HFFc6 (cell line): ENCODE measurements around the gene CEP250. TPM values are rescaled to one million over a fixed set of nuclear protein-coding genes. Genes with fewer than 3 reads are reported as not detected.

ENCODE experiments used
- DNase-seq: peaks from one replicate; pipeline ENCODE4 v3.0.0-alpha.2; 2018
- H3K27ac Mint-ChIP-seq: 2 replicates; pipeline ENCODE4 v1.8.0; 2020; ENCODE audit warnings: mild to moderate bottlenecking, mixed read lengths
- H3K27me3 Mint-ChIP-seq: 2 replicates; pipeline ENCODE4 v1.8.0; 2021; ENCODE audit warnings: mild to moderate bottlenecking, moderate library complexity, mixed read lengths; ENCODE audit not compliant: insufficient read depth
- H3K36me3 Mint-ChIP-seq: 2 replicates; pipeline ENCODE4 v1.8.0; 2021; ENCODE audit warnings: low read depth, mixed read lengths
- H3K4me1 Mint-ChIP-seq: 2 replicates; pipeline ENCODE4 v1.8.0; 2020; ENCODE audit warnings: low read depth, mixed read lengths
- H3K4me3 Mint-ChIP-seq: 2 replicates; pipeline ENCODE4 v1.8.0; 2020; ENCODE audit warnings: mild to moderate bottlenecking, moderate library complexity, mixed read lengths
- H3K9me3 Mint-ChIP-seq: 2 replicates; pipeline ENCODE4 v1.8.0; 2020; ENCODE audit warnings: mild to moderate bottlenecking, mixed read lengths
- CTCF ChIP-seq: fragments of 200-600 bp; sonication (generic); IDR thresholded peaks from 2 replicates; pipeline ENCODE4 v1.5.0; 2021; ENCODE audit warnings: antibody characterized with exemption, mild to moderate bottlenecking
- total RNA-seq, 6 experiments: library from RNA; stranded (reverse); fragmentation: NEBNext Ultra II Directional; extraction: Animal tissue kit (Norgen Biotek cat#: 25700); gene quantifications; 2 replicates in 1 of 6; 3 replicates in 5 of 6; pipeline ENCODE4 v1.2.3, GENCODE V29; 2021

The CEP250 gene
- total RNA-seq, 6 experiments from 2014 or later = 18.3 to 26.3 (median 22.9) TPM

- peaks cover 13% of the 10 kb centered on the region; the same call in 1 of the 2 replicates for H3K36me3 Mint-ChIP-seq
These were observed 11.5 kb downstream of the CEP250 start for GRCh38 chr20:35466856-35467255.

GRCh38 chr20:35467339-35468224 is 12.2 kb downstream of the CEP250 start:
- H3K27ac Mint-ChIP-seq = peak overlapping the region; percentile 29; the same call in 1 of the 2 replicates
- H3K36me3 Mint-ChIP-seq = peaks cover 13% of the 10 kb centered on the region; the same call in 1 of the 2 replicates
- no peak overlapping the region; the same call in 1 of the 2 replicates for H3K4me3 Mint-ChIP-seq
- peaks cover 1% of the 10 kb centered on the region for H3K27me3 Mint-ChIP-seq
- peak; percentile 27 for DNase-seq
- H3K9me3 Mint-ChIP-seq = no peaks in the 10 kb centered on the region
- peaks cover 17% of the 10 kb centered on the region for H3K4me1 Mint-ChIP-seq
- TF ChIP-seq CTCF = no peak

More at GRCh38 chr20:35466856-35467255, 11.5 kb downstream of the CEP250 start:
- no peak overlapping the region for H3K27ac Mint-ChIP-seq
- no peak overlapping the region for H3K4me3 Mint-ChIP-seq
- TF ChIP-seq CTCF = no peak
- DNase-seq = no peak
- peaks cover 1% of the 10 kb centered on the region for H3K27me3 Mint-ChIP-seq
- H3K9me3 Mint-ChIP-seq = no peaks in the 10 kb centered on the region
- H3K4me1 Mint-ChIP-seq = peaks cover 17% of the 10 kb centered on the region

- no peak overlapping the region for H3K4me3 Mint-ChIP-seq
These were observed 13.4 kb downstream of the CEP250 start for GRCh38 chr20:35468671-35469334.

GRCh38 chr20:35472209-35472608 is 16.8 kb downstream of the CEP250 start:
- Mint-ChIP-seq H3K36me3 (peaks cover 3% of the 10 kb centered on the region; the same call in 1 of the 2 replicates), H3K4me3 (no peak overlapping the region), H3K27ac (no peak overlapping the region), H3K27me3 (peaks cover 1% of the 10 kb centered on the region), H3K4me1 (peaks cover 14% of the 10 kb centered on the region), H3K9me3 (no peaks in the 10 kb centered on the region)
- no peak for DNase-seq
- no peak for TF ChIP-seq CTCF

More at GRCh38 chr20:35468671-35469334, 13.4 kb downstream of the CEP250 start:
- peaks cover 17% of the 10 kb centered on the region for H3K4me1 Mint-ChIP-seq
- no peaks in the 10 kb centered on the region for H3K9me3 Mint-ChIP-seq
- no peak for DNase-seq
- no peak overlapping the region for H3K27ac Mint-ChIP-seq
- TF ChIP-seq CTCF = no peak
- peaks cover 13% of the 10 kb centered on the region; the same call in 1 of the 2 replicates for H3K36me3 Mint-ChIP-seq
- H3K27me3 Mint-ChIP-seq = peaks cover 1% of the 10 kb centered on the region

- no peak overlapping the region for H3K27ac Mint-ChIP-seq
- H3K36me3 Mint-ChIP-seq = peaks cover 6% of the 10 kb centered on the region
- H3K4me3 Mint-ChIP-seq = no peak overlapping the region
- no peaks in the 10 kb centered on the region for H3K4me1 Mint-ChIP-seq
- no peak for TF ChIP-seq CTCF
- H3K27me3 Mint-ChIP-seq = no peaks in the 10 kb centered on the region
- DNase-seq = no peak
- H3K9me3 Mint-ChIP-seq = no peaks in the 10 kb centered on the region
These were observed 18.3 kb downstream of the CEP250 start for GRCh38 chr20:35473684-35474083.
